HEK293T (cell line): ENCODE measurements around the gene EMSY.

Experiments used
- ARNT ChIP-seq: fragments of 450-650 bp; IDR thresholded peaks from 2 replicates; pipeline ENCODE4 v1.6.1; 2017; ENCODE audit warnings: mild to moderate bottlenecking
- BHLHE40 ChIP-seq: fragments of 450-650 bp; IDR thresholded peaks from 2 replicates; pipeline ENCODE4 v1.6.1; 2016; ENCODE audit warnings: mild to moderate bottlenecking, moderate library complexity, borderline replicate concordance
- FOXM1 ChIP-seq: fragments of 450-650 bp; IDR thresholded peaks from 2 replicates; pipeline ENCODE4 v1.6.1; 2017; ENCODE audit warnings: mild to moderate bottlenecking, borderline replicate concordance
- LEF1 ChIP-seq: fragments of 450-650 bp; IDR thresholded peaks from 2 replicates; pipeline ENCODE4 v1.6.1; 2017; ENCODE audit warnings: mild to moderate bottlenecking, borderline replicate concordance

- no peak for TF ChIP-seq ARNT
- no peak for TF ChIP-seq BHLHE40
- no peak for TF ChIP-seq FOXM1
- TF ChIP-seq LEF1 = no peak
Measured at GRCh38 chr11:76493040-76493439, 48.2 kb downstream of the EMSY start.
